Testis (tissue), 3 donors: ENCODE results near the gene SRGN. TPM values are rescaled to one million over a fixed set of nuclear protein-coding genes. Genes with fewer than 3 reads are reported as not detected.

ENCODE experiments used
- DNase-seq: peaks from one replicate; pipeline ENCODE4 v3.0.0-alpha.2; 2019
- H3K27ac ChIP-seq, 2 donors: fragments of 200-600 bp; sonication (generic); one replicate each; pipeline ENCODE4 v1.5.1; 2019
- H3K27me3 ChIP-seq: fragments of 200-600 bp; sonication (generic); one replicate; pipeline ENCODE4 v1.5.1; 2019
- H3K36me3 ChIP-seq: fragments of 200-600 bp; sonication (generic); one replicate; pipeline ENCODE4 v1.5.1; 2017; ENCODE audit warnings: low read depth; ENCODE audit errors: missing control alignments
- H3K4me1 ChIP-seq: fragments of 200-600 bp; sonication (generic); one replicate; pipeline ENCODE4 v1.5.1; 2019
- H3K4me3 ChIP-seq, 2 donors: fragments of 200-600 bp; sonication (generic); one replicate each; pipeline ENCODE4 v1.5.1; 2017 to 2019
- H3K9me3 ChIP-seq: fragments of 200-600 bp; sonication (generic); one replicate; pipeline ENCODE4 v1.5.1; 2017
- POLR2A ChIP-seq: fragments of 450-650 bp; IDR thresholded peaks from one replicate; pipeline ENCODE4 v1.6.1; 2017; ENCODE audit warnings: antibody characterized with exemption, mild to moderate bottlenecking, moderate library complexity
- WGBS, 2 donors: methylation state at CpG; one replicate each; pipeline ENCODE4 v1.1.5; 2018; 5-methylcytosine and 5-hydroxymethylcytosine counted together
- intact Hi-C: fragments of 100-400 bp; cut with DNase I; formaldehyde crosslinking; loops from one replicate; pipeline ENCODE4 v1.15.1; 2023; ENCODE audit warnings: low total_unique reads
- polyA plus RNA-seq: library from polyadenylated mRNA; stranded (reverse); fragments of 350-450 nt; fragmentation: Illumina TruSeq; extraction: RNeasy Lipid Tissue Mini Kit (QIAGEN cat#74804); gene quantifications from one replicate; pipeline ENCODE4 v1.2.3, GENCODE V29; 2014; ENCODE audit warnings: low read depth, low replicate concordance; ENCODE audit not compliant: insufficient read depth
- small RNA-seq, 2 donors: library from RNA; depleted of rRNA; stranded (forward); fragments of <200 nt; gene quantifications; one replicate each; pipeline ENCODE3, GENCODE V24; 2016
- total RNA-seq, 2 donors: library from RNA; depleted of rRNA; stranded (reverse); fragments of >200 nt; gene quantifications; one replicate each; pipeline ENCODE4 v1.2.3, GENCODE V29; 2016
- TF ChIP-seq, protein P1 (sequence below), 3 experiments: fragments of 450-650 bp in 2 of 3; fragments of 200-600 bp in 1 of 3; sonication (generic) in 1 of 3; IDR thresholded peaks; one replicate each; pipeline ENCODE4 v1.5.1; 2016 to 2019; ENCODE audit warnings: antibody characterized with exemption in 3 of 3, mild to moderate bottlenecking in 2 of 3, moderate library complexity in 1 of 3

The SRGN gene
- total and polyA plus RNA-seq, 3 donors from 2014 or later = 25.7 to 61.1 (median 35.8) TPM

DNA sequence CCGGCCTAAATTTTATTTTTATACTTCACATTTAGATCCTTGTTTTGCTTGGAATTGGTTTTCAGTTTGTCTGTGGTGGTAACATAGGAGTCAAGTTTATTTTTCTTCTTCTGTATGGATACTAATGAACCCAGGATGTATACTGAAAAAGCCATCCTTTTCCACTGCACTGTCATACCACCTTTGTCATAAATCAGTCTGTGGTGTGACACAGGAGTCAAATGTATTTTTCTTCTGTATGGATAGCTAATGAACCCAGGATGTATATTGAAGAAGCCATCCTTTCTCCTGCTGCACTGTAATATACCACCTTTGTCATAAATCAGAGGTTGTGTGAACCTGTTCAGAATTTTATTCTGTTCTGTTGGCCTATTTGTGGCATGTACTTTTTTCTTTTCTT lies 57.4 kb downstream of the SRGN start:
- H3K9me3 ChIP-seq = no peaks in the 10 kb centered on the region
- no peaks in the 10 kb centered on the region for H3K27me3 ChIP-seq
- TF ChIP-seq POLR2A = no peak
- TF ChIP-seq, protein P1, sequence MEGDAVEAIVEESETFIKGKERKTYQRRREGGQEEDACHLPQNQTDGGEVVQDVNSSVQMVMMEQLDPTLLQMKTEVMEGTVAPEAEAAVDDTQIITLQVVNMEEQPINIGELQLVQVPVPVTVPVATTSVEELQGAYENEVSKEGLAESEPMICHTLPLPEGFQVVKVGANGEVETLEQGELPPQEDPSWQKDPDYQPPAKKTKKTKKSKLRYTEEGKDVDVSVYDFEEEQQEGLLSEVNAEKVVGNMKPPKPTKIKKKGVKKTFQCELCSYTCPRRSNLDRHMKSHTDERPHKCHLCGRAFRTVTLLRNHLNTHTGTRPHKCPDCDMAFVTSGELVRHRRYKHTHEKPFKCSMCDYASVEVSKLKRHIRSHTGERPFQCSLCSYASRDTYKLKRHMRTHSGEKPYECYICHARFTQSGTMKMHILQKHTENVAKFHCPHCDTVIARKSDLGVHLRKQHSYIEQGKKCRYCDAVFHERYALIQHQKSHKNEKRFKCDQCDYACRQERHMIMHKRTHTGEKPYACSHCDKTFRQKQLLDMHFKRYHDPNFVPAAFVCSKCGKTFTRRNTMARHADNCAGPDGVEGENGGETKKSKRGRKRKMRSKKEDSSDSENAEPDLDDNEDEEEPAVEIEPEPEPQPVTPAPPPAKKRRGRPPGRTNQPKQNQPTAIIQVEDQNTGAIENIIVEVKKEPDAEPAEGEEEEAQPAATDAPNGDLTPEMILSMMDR (IDR thresholded peaks at IDR 0.05) = no peak
- DNase-seq = no peak
- no peaks in the 10 kb centered on the region for H3K36me3 ChIP-seq
- H3K4me1 ChIP-seq = peaks cover 6% of the 10 kb centered on the region
- no peak overlapping the region for H3K4me3 ChIP-seq
- intact Hi-C loops = no loop called here
- H3K27ac ChIP-seq = no peak overlapping the region
- WGBS, 2 donors = 77 to 97% methylated on average over 1 of the region's 1 CpG

DNA sequence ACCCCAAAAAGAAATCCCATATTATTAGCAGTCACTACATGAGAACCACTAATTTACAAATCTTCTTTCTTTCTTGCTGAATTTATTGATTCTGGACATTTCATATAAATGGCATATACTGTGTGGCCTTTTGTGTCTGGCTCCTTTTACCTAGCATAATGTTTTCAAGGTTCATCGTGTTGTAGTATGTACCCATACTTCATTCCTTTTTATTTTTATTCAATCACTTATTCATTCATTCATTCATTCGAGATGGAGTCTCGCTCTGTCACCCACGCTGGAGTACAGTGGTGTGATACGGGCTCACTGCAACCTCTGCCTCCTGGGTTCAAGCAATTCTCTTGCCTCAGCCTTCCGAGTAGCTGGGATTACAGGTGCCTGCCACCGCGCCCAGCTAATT lies 58.0 kb downstream of the SRGN start:
- TF ChIP-seq POLR2A = no peak
- TF ChIP-seq, protein P1 (IDR thresholded peaks at IDR 0.05) = no peak
- intact Hi-C loops = no loop called here
- WGBS, 2 donors = 95% methylated on average over 8 of the region's 8 CpGs

GRCh38 chr10:69146759-69147158 lies 58.9 kb downstream of the SRGN start:
- Histone ChIP-seq H3K36me3 (no peaks in the 10 kb centered on the region), H3K27ac (no peak overlapping the region), H3K4me1 (no peaks in the 10 kb centered on the region), H3K27me3 (no peaks in the 10 kb centered on the region), H3K4me3 (no peak overlapping the region), H3K9me3 (no peaks in the 10 kb centered on the region)
- TF ChIP-seq, protein P1 (IDR thresholded peaks at IDR 0.05) = no peak
- TF ChIP-seq POLR2A = no peak
- no peak for DNase-seq
- 65 to 74% methylated on average over 2 of the region's 2 CpGs for WGBS, 2 donors
- intact Hi-C loops = no loop called here

More for the DNA sequence above, 58.0 kb downstream of the SRGN start:
- DNase-seq = no peak
- Histone ChIP-seq H3K9me3 (no peaks in the 10 kb centered on the region), H3K4me1 (peaks cover under 1% of the 10 kb centered on the region), H3K27me3 (no peaks in the 10 kb centered on the region), H3K36me3 (no peaks in the 10 kb centered on the region), H3K4me3 (no peak overlapping the region), H3K27ac (no peak overlapping the region)

DNA sequence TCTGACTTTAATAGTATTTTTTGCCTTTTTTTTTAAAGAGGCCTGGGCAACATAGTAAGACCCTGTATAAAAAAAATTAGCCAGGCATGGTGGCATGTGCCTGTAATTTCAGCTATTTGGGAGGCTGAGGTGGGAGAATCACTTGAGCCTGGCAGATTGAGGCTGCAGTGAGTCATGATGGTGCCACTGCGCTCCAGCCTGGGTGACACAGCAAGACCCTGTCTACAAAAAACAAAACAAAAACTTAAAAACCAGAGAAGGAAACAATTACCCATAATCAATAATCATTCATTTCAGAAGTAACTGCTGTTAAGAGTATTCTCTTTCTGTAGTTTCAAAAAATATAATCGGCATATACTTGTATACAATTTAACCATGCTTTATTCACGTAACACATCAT lies 64.1 kb downstream of the SRGN start:
- no peaks in the 10 kb centered on the region for H3K27me3 ChIP-seq
- H3K27ac ChIP-seq = no peak overlapping the region
- WGBS, 2 donors = 95% methylated on average over 3 of the region's 3 CpGs
- intact Hi-C loops = no loop called here
- DNase-seq = no peak
- no peak for TF ChIP-seq POLR2A
- TF ChIP-seq, protein P1 (IDR thresholded peaks at IDR 0.05) = no peak
- H3K4me3 ChIP-seq = no peak overlapping the region
- H3K9me3 ChIP-seq = no peaks in the 10 kb centered on the region
- H3K36me3 ChIP-seq = no peaks in the 10 kb centered on the region
- no peaks in the 10 kb centered on the region for H3K4me1 ChIP-seq

DNA sequence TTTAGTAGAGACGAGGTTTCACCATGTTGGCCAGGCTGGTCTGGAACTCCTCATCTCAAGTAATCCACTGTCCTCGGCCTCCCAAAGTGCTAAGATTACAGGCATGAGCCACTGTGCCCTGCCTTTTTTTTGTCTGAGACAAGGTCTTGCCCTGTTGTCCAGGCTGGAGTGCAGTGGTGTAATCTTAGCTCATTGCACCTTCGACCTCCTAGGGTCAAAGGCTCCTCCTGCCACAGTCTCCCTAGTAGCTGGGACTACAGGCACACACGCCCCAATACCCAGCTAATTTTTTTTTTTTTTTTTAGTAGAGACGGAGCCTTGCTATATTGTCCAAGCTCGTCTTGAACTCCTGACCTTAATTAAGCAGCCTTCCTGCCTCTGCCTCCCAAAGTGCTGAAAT lies 65.3 kb downstream of the SRGN start:
- no peak for TF ChIP-seq POLR2A
- TF ChIP-seq, protein P1 (IDR thresholded peaks at IDR 0.05) = no peak
- no peak overlapping the region for H3K27ac ChIP-seq
- no peaks in the 10 kb centered on the region for H3K36me3 ChIP-seq
- no peak overlapping the region for H3K4me3 ChIP-seq
- 91% methylated on average over 6 of the region's 6 CpGs for WGBS, 2 donors
- intact Hi-C loops = no loop called here
- DNase-seq = no peak
- no peaks in the 10 kb centered on the region for H3K27me3 ChIP-seq
- no peaks in the 10 kb centered on the region for H3K9me3 ChIP-seq
- no peaks in the 10 kb centered on the region for H3K4me1 ChIP-seq

Small RNA genes lying within 50 kb of the gene (small RNA-seq; reads per million reads assigned to genes)
- gene RF00017 = 0 reads per million in 2 donors

Other genes starting within 250 kb of the SRGN start
- gene DDX50, start 186.8 kb upstream of the SRGN start, total RNA-seq = 10 to 100 TPM; 45.3 to 51.1 TPM
- gene DDX50, start 186.8 kb upstream of the SRGN start, polyA plus RNA-seq = 43.5 TPM
- 10 to 100 TPM; 47.9 to 51.3 TPM for gene DDX21, start 131.9 kb upstream of the SRGN start, total RNA-seq
- gene DDX21, start 131.9 kb upstream of the SRGN start, polyA plus RNA-seq = 38.3 TPM
- gene KIFBP, start 99.3 kb upstream of the SRGN start, total RNA-seq = 10 to 100 TPM; 48.3 to 58.2 TPM
- 38.9 TPM for gene KIFBP, start 99.3 kb upstream of the SRGN start, polyA plus RNA-seq
- gene VPS26A, start 36.1 kb downstream of the SRGN start, total RNA-seq = 10 to 100 TPM; 53.6 to 59.8 TPM
- gene VPS26A, start 36.1 kb downstream of the SRGN start, polyA plus RNA-seq = 65.0 TPM
- 10 to 100 TPM; 62.8 to 80.4 TPM for gene SUPV3L1, start 92.1 kb downstream of the SRGN start, total RNA-seq
- gene SUPV3L1, start 92.1 kb downstream of the SRGN start, polyA plus RNA-seq = 59.2 TPM
- gene HKDC1, start 132.2 kb downstream of the SRGN start, total RNA-seq = 1 to 10 TPM; 1.9 to 5.4 TPM
- 4.4 TPM for gene HKDC1, start 132.2 kb downstream of the SRGN start, polyA plus RNA-seq
- 100 to 1,000 TPM in 1 of 2 donors, 10 to 100 TPM in 1; 62.3 to 143 TPM for gene HK1, start 190.4 kb downstream of the SRGN start, total RNA-seq
- 179 TPM for gene HK1, start 190.4 kb downstream of the SRGN start, polyA plus RNA-seq